Choroid plexus epithelial cell (primary cell): ENCODE measurements around the gene NXT2.

Source experiments
- DNase-seq: peaks from one replicate; pipeline ENCODE4 v3.0.0-alpha.2; 2010; ENCODE audit warnings: low read depth
- H3K4me3 ChIP-seq: 2 replicates; pipeline ENCODE4 v1.5.1; 2011; ENCODE audit warnings: low read depth, mild to moderate bottlenecking, control low read depth, low read length, moderate library complexity
- TF ChIP-seq, protein P1 (sequence below): conservative IDR thresholded peaks from 2 replicates; pipeline ENCODE4 v1.5.1; 2011; ENCODE audit warnings: low read depth, mild to moderate bottlenecking, control low read depth, inconsistent platforms, low read length, moderate library complexity

The NXT2 gene

GRCh38 chrX:109536439-109537323 lies at the start of gene NXT2:
TSS of gene NXT2 (plus strand) at chrX:109536844. CDS start at chrX:109537007, 163 bp downstream.
- DNase-seq = peak; percentile 95
- peak within 1 kb of the TSS; percentile 73 for H3K4me3 ChIP-seq
- TF ChIP-seq, protein P1, sequence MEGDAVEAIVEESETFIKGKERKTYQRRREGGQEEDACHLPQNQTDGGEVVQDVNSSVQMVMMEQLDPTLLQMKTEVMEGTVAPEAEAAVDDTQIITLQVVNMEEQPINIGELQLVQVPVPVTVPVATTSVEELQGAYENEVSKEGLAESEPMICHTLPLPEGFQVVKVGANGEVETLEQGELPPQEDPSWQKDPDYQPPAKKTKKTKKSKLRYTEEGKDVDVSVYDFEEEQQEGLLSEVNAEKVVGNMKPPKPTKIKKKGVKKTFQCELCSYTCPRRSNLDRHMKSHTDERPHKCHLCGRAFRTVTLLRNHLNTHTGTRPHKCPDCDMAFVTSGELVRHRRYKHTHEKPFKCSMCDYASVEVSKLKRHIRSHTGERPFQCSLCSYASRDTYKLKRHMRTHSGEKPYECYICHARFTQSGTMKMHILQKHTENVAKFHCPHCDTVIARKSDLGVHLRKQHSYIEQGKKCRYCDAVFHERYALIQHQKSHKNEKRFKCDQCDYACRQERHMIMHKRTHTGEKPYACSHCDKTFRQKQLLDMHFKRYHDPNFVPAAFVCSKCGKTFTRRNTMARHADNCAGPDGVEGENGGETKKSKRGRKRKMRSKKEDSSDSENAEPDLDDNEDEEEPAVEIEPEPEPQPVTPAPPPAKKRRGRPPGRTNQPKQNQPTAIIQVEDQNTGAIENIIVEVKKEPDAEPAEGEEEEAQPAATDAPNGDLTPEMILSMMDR = no peak

DNA sequence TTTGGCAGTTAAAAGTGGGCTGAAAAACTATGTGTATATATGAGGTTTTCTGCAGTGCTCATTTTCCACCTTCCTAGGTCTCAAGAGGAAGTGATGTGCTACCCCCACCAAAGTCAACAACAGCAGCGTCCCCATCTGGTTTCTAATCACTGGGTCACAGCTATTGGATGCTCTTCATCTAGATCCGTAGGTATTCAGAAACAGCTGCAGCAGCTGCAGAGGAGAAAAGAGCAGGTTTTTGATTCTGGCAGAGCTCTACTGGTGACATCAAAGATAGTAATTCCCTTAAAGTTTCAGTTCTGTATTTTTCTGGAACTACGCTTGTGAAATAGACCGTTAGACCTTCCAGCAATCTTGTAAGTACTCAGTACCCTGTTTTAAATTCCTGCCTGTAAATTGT lies 49.0 kb upstream of the NXT2 start:
- no peak overlapping the region for H3K4me3 ChIP-seq
- DNase-seq = no peak
- TF ChIP-seq, protein P1 = no peak

DNA sequence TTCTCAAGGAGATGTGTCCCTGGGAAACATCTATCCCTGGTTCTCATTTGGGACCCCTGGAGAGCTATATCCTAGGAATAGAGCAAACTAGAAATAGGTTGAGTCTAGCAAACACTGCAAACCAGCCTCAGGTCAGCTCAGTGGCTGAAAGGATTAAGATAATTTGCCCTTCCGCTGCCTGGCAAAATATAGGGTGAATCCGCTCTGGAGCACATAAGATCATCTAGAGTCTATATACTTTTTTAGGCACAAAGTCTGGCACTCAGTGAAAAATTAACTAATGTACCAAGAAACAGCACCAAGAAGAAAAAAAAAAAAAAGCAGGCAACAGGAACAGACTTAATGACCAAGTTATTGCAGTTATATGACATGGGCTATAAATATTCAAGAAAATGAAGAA lies 47.5 kb upstream of the NXT2 start:
- H3K4me3 ChIP-seq = no peak overlapping the region
- TF ChIP-seq, protein P1 = no peak
- DNase-seq = no peak

GRCh38 chrX:109498434-109498833 lies 38.2 kb upstream of the NXT2 start:
- H3K4me3 ChIP-seq = no peak overlapping the region
- DNase-seq = no peak
- TF ChIP-seq, protein P1 = no peak

GRCh38 chrX:109501176-109501575 lies 35.5 kb upstream of the NXT2 start:
- TF ChIP-seq, protein P1 = no peak
- no peak for DNase-seq
- H3K4me3 ChIP-seq = no peak overlapping the region

GRCh38 chrX:109508915-109509314 lies 27.7 kb upstream of the NXT2 start:
- no peak overlapping the region for H3K4me3 ChIP-seq
- no peak for DNase-seq
- TF ChIP-seq, protein P1 = no peak

- TF ChIP-seq, protein P1 = no peak
- no peak for DNase-seq
- no peak overlapping the region for H3K4me3 ChIP-seq
Observed at GRCh38 chrX:109511113-109511512, 25.5 kb upstream of the NXT2 start.
